ENCODE data around the gene STIM1.

STIM1 gene

GRCh38 chr11:3885855-3886254 is 30.4 kb downstream of the STIM1 start:
- Histone ChIP-seq H3K4me3 (ENCODE audit: low read length) (no peak overlapping the region), H4K20me1 (ENCODE audit: control insufficient read depth, insufficient read depth, low read depth, low read length) (0 out of 2 replicates have a peak, but pooled peaks cover 3% of the 10 kb centered on the region), H3K27me3 (ENCODE audit: control insufficient read depth, low read length) (0 out of 2 replicates have a peak, but pooled peaks cover 2% of the 10 kb centered on the region), H3F3A (ENCODE audit: control insufficient read depth, insufficient read depth) (peaks cover 3% of the 10 kb centered on the region; the same call in 1 of the 2 replicates), H3K36me3 (ENCODE audit: control insufficient read depth, low read length) (no peaks in the 10 kb centered on the region), H3K79me2 (ENCODE audit: control insufficient read depth, low read length) (peaks cover 30% of the 10 kb centered on the region), H3K9me2 (replicated peaks; ENCODE audit: control insufficient read depth, low read length) (no peaks in the 10 kb centered on the region), H3K27ac (ENCODE audit: low read depth, low read length) (no peak overlapping the region), H3K4me1 (ENCODE audit: control insufficient read depth, low read length) (peaks cover 43% of the 10 kb centered on the region), H3K4me2 (ENCODE audit: low read length) (no peak overlapping the region), H3K9me3 (ENCODE audit: control insufficient read depth, insufficient read depth, low read length) (no peaks in the 10 kb centered on the region)
- TF ChIP-seq EZH2phosphoT487 (IDR thresholded peaks at IDR 0.05; ENCODE audit: borderline replicate concordance, low read length), result no peak
- TF ChIP-seq CTCF (IDR thresholded peaks at IDR 0.05; ENCODE audit: low read depth, low read length, poor library complexity, severe bottlenecking), result no peak

GRCh38 chr11:3886985-3887384 is 31.5 kb downstream of the STIM1 start:
- Histone ChIP-seq H3K27ac (ENCODE audit: low read depth, low read length) (no peak overlapping the region), H3K79me2 (ENCODE audit: control insufficient read depth, low read length) (peaks cover 30% of the 10 kb centered on the region), H3K4me2 (ENCODE audit: low read length) (no peak overlapping the region), H4K20me1 (ENCODE audit: control insufficient read depth, insufficient read depth, low read depth, low read length) (0 out of 2 replicates have a peak, but pooled peaks cover 3% of the 10 kb centered on the region), H3K4me1 (ENCODE audit: control insufficient read depth, low read length) (peaks cover 44% of the 10 kb centered on the region), H3K4me3 (ENCODE audit: low read length) (no peak overlapping the region), H3F3A (ENCODE audit: control insufficient read depth, insufficient read depth) (peaks cover 7% of the 10 kb centered on the region), H3K27me3 (ENCODE audit: control insufficient read depth, low read length) (0 out of 2 replicates have a peak, but pooled peaks cover 2% of the 10 kb centered on the region), H3K9me2 (replicated peaks; ENCODE audit: control insufficient read depth, low read length) (no peaks in the 10 kb centered on the region), H3K36me3 (ENCODE audit: control insufficient read depth, low read length) (no peaks in the 10 kb centered on the region), H3K9me3 (ENCODE audit: control insufficient read depth, insufficient read depth, low read length) (no peaks in the 10 kb centered on the region)
- TF ChIP-seq CTCF (IDR thresholded peaks at IDR 0.05; ENCODE audit: low read depth, low read length, poor library complexity, severe bottlenecking) (no peak), EZH2phosphoT487 (IDR thresholded peaks at IDR 0.05; ENCODE audit: borderline replicate concordance, low read length) (no peak)

GRCh38 chr11:3888876-3889275 is 33.4 kb downstream of the STIM1 start:
- Histone ChIP-seq H3K4me3 (ENCODE audit: low read length) (no peak overlapping the region), H3F3A (ENCODE audit: control insufficient read depth, insufficient read depth) (peaks cover 6% of the 10 kb centered on the region), H3K36me3 (ENCODE audit: control insufficient read depth, low read length) (no peaks in the 10 kb centered on the region), H3K27me3 (ENCODE audit: control insufficient read depth, low read length) (0 out of 2 replicates have a peak, but pooled peaks cover 2% of the 10 kb centered on the region), H3K79me2 (ENCODE audit: control insufficient read depth, low read length) (peaks cover 24% of the 10 kb centered on the region), H3K9me3 (ENCODE audit: control insufficient read depth, insufficient read depth, low read length) (no peaks in the 10 kb centered on the region), H3K9me2 (replicated peaks; ENCODE audit: control insufficient read depth, low read length) (no peaks in the 10 kb centered on the region), H3K27ac (ENCODE audit: low read depth, low read length) (no peak overlapping the region), H3K4me1 (ENCODE audit: control insufficient read depth, low read length) (peaks cover 56% of the 10 kb centered on the region), H3K4me2 (ENCODE audit: low read length) (no peak overlapping the region), H4K20me1 (ENCODE audit: control insufficient read depth, insufficient read depth, low read depth, low read length) (0 out of 2 replicates have a peak, but pooled peaks cover 3% of the 10 kb centered on the region)
- TF ChIP-seq EZH2phosphoT487 (IDR thresholded peaks at IDR 0.05; ENCODE audit: borderline replicate concordance, low read length), result no peak
- TF ChIP-seq CTCF (IDR thresholded peaks at IDR 0.05; ENCODE audit: low read depth, low read length, poor library complexity, severe bottlenecking), result no peak
